ENCODE results near the gene RBBP8. TPM values are rescaled to one million over a fixed set of nuclear protein-coding genes. Genes with fewer than 3 reads are reported as not detected.

The RBBP8 gene
- total and polyA plus RNA-seq, 8 donors, result 6.4 to 54.0 (median 30.1) TPM

DNA sequence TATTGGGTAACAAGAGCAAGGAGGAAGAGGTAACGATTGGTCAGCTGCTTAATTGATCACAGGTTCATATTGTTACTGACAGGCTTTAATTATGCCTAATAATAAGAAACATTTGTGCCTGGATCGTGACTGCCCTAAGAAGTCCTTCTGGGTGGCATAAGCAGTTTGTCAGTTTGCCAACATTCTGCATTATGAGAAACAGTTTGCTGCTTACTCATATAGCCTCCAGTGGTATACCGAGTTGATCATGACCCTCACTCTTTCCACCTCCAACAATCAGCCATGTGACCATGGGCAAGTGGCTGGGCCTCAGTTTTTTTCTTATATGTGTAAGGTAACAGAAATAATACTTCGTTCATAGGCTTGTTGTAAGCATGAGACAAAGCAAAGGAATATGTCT is 105.6 kb downstream of the RBBP8 start:
- intact Hi-C loops (cut with DNase I; ENCODE audit: low total_unique reads), result no loop called here
- Histone ChIP-seq H3K4me3 (no peak overlapping the region), H3K4me1 (no peaks in the 10 kb centered on the region), H3K9me3 (no peaks in the 10 kb centered on the region), H3K27me3 (no peaks in the 10 kb centered on the region), H3K36me3 (no peaks in the 10 kb centered on the region), H3K27ac (no peak overlapping the region)
- TF ChIP-seq, protein P1, sequence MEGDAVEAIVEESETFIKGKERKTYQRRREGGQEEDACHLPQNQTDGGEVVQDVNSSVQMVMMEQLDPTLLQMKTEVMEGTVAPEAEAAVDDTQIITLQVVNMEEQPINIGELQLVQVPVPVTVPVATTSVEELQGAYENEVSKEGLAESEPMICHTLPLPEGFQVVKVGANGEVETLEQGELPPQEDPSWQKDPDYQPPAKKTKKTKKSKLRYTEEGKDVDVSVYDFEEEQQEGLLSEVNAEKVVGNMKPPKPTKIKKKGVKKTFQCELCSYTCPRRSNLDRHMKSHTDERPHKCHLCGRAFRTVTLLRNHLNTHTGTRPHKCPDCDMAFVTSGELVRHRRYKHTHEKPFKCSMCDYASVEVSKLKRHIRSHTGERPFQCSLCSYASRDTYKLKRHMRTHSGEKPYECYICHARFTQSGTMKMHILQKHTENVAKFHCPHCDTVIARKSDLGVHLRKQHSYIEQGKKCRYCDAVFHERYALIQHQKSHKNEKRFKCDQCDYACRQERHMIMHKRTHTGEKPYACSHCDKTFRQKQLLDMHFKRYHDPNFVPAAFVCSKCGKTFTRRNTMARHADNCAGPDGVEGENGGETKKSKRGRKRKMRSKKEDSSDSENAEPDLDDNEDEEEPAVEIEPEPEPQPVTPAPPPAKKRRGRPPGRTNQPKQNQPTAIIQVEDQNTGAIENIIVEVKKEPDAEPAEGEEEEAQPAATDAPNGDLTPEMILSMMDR (IDR thresholded peaks at IDR 0.05), result no peak
- no peak for TF ChIP-seq POLR2AphosphoS5 (IDR thresholded peaks at IDR 0.05)
- no peak for TF ChIP-seq POLR2A (IDR thresholded peaks at IDR 0.05)
- no peak for TF ChIP-seq EP300 (IDR thresholded peaks at IDR 0.05)
- WGBS, 5 donors, result 68 to 84% (median 76%) methylated on average over 4 of the region's 4 CpGs
- DNase-seq, result no peak

DNA sequence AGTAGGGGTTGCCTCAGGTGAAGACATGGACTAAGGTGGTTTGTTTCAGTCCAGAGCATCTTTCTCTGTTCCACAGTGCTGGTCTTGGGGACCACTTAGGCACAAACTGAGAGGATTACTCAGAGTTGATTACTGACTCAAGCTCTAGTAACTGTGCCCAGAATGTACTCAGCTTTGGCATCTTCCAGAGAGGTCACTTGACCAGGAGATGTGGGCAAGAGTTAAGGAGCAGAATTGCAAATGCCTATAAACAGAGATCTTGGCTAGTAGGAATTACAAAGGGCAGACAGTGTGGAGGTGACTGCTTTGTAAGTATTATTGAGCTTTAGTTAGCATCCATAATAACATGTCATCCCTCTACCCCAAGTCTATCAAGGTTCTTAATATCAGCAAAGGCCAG is 109.0 kb downstream of the RBBP8 start:
- no peak overlapping the region for H3K27ac ChIP-seq
- no peaks in the 10 kb centered on the region for H3K27me3 ChIP-seq
- no peaks in the 10 kb centered on the region for H3K4me1 ChIP-seq
- TF ChIP-seq, protein P1 (IDR thresholded peaks at IDR 0.05), result no peak
- no peak for TF ChIP-seq EP300 (IDR thresholded peaks at IDR 0.05)
- no peak overlapping the region for H3K4me3 ChIP-seq
- no peaks in the 10 kb centered on the region for H3K9me3 ChIP-seq
- intact Hi-C loops (cut with DNase I; ENCODE audit: low total_unique reads), result no loop called here
- no peak for DNase-seq
- no peaks in the 10 kb centered on the region for H3K36me3 ChIP-seq

DNA sequence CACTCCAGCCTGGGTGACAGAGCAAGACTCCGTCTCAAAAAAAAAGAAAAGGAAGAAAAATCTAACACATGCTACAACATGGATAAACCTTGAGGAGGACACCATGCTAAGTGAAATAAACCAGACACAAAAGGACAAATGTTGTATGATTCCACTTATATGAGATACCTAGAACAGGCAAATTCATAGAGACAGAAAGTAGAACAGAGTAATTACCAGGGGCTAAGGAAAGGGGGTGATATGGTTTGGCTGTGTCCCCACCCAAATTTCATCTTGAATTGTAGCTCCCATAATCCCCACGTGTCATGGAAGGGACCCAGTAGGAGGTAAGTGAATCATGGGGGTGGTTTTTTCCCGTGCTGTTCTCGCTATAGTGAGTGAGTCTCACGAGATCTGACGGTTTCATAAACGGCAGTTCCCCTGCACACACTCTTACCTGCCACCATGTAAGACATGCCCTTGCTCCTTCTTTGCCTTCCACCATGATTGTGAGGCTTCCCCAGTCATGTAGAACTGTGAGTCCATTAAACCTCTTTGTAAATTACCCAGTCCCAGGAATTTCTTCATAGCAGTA is 110.8 kb downstream of the RBBP8 start:
- DNase-seq, result no peak
- no peaks in the 10 kb centered on the region for H3K36me3 ChIP-seq
- TF ChIP-seq EP300 (IDR thresholded peaks at IDR 0.05), result no peak
- TF ChIP-seq POLR2A (IDR thresholded peaks at IDR 0.05), result no peak
- TF ChIP-seq, protein P1 (IDR thresholded peaks at IDR 0.05), result no peak
- no peak for TF ChIP-seq POLR2AphosphoS5 (IDR thresholded peaks at IDR 0.05)
- intact Hi-C loops (cut with DNase I; ENCODE audit: low total_unique reads), result no loop called here
- H3K9me3 ChIP-seq, result no peaks in the 10 kb centered on the region
- H3K27me3 ChIP-seq, result no peaks in the 10 kb centered on the region
- H3K4me3 ChIP-seq, result no peak overlapping the region
- no peak overlapping the region for H3K27ac ChIP-seq
- H3K4me1 ChIP-seq, result no peaks in the 10 kb centered on the region
- WGBS, 5 donors, result 84 to 94% (median 89%) methylated on average over 7 of the region's 7 CpGs

DNA sequence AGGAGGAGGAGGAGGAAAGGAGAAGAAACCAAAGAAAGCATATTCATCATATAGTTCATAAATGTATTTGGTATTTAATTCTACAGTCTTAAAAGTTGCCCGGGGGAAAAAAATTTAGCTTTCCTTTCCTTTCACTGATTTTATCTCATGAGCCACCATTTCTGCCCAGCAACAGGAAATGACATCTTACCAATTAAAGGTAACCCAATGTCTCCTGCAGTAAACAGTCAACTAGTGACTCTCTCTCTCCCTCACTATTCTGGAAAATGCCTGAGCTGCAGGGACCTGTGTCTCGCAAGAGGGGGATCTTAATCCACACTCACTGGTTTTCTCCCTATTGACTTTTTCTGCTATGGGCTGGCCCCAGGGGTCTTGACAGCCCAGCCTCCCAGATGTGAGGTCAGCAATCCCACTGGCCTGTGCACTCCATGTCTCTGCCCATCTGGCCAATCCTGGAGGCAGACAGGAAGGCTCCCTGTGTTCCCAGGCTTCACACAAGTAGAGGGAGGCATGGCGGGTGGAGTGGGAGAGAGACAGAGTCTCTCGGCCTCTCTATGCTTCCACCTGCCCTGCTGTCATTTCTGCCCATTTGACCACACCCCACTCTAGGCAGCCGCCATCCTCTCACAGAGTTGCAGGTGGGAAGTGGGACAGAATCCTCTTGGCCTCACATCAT is 116.7 kb downstream of the RBBP8 start:
- Histone ChIP-seq H3K4me1 (peaks cover 5 to 11% (median 8%) of the 10 kb centered on the region in 4 donors), H3K27ac (no peak overlapping the region), H3K27me3 (no peaks in the 10 kb centered on the region), H3K36me3 (no peaks in the 10 kb centered on the region), H3K4me3 (no peak overlapping the region), H3K9me3 (no peaks in the 10 kb centered on the region)
- intact Hi-C loops (cut with DNase I; ENCODE audit: low total_unique reads), result no loop called here
- TF ChIP-seq, protein P1 (IDR thresholded peaks at IDR 0.05), result no peak
- no peak for TF ChIP-seq EP300 (IDR thresholded peaks at IDR 0.05)
- TF ChIP-seq POLR2A (IDR thresholded peaks at IDR 0.05), result no peak
- TF ChIP-seq POLR2AphosphoS5 (IDR thresholded peaks at IDR 0.05), result no peak
- WGBS, 5 donors, result 78 to 91% (median 82%) methylated on average over 5 of the region's 5 CpGs
- DNase-seq, result no peak

Measured in stomach (tissue), 9 donors.